SK-N-SH (cell line): ENCODE data around the gene AK3.

Experiments
- CHD2 ChIP-seq: fragments of 150-350 bp; IDR thresholded peaks from 2 replicates; pipeline ENCODE4 v1.6.1; 2018; ENCODE audit warnings: low read length; ENCODE audit not compliant: partially characterized antibody
- CTCF ChIP-seq: fragments of 200-600 bp; sonication (generic); IDR thresholded peaks from 2 replicates; pipeline ENCODE4 v1.6.1; 2017; ENCODE audit warnings: antibody characterized with exemption, mild to moderate bottlenecking, moderate library complexity
- EZH2phosphoT487 ChIP-seq: fragments of 200-600 bp; sonication (generic); IDR thresholded peaks from 2 replicates; pipeline ENCODE4 v1.6.1; 2017; ENCODE audit warnings: low read depth, mixed run types, mild to moderate bottlenecking, antibody characterized with exemption, moderate library complexity, borderline replicate concordance
- FOSL2 ChIP-seq: IDR thresholded peaks from 2 replicates; pipeline ENCODE4 v1.4.0; 2012; ENCODE audit warnings: low read depth, mild to moderate bottlenecking, moderate library complexity, borderline replicate concordance
- MXI1 ChIP-seq: IDR thresholded peaks from 2 replicates; pipeline ENCODE4 v1.6.1; 2012; ENCODE audit warnings: mild to moderate bottlenecking, low read depth, low read length, improper control_type of control experiment
- POLR2AphosphoS5 ChIP-seq: IDR thresholded peaks from 2 replicates; pipeline ENCODE4 v1.6.1; 2012; ENCODE audit warnings: low read depth, low read length
- REST ChIP-seq: IDR thresholded peaks from 2 replicates; pipeline ENCODE4 v1.6.1; 2012; ENCODE audit warnings: mild to moderate bottlenecking, low read depth, low read length, moderate library complexity
- RXRA ChIP-seq: IDR thresholded peaks from 2 replicates; pipeline ENCODE4 v1.4.0; 2012; ENCODE audit warnings: low read depth, mild to moderate bottlenecking, borderline replicate concordance
- TAF1 ChIP-seq: IDR thresholded peaks from 2 replicates; pipeline ENCODE4 v1.6.1; 2012; ENCODE audit warnings: low read depth, mild to moderate bottlenecking, low read length, moderate library complexity, borderline replicate concordance
- TCF12 ChIP-seq: IDR thresholded peaks from 2 replicates; pipeline ENCODE4 v1.4.0; 2012
- ZBTB33 ChIP-seq: IDR thresholded peaks from 2 replicates; pipeline ENCODE4 v1.4.0; 2012; ENCODE audit warnings: low read depth, borderline replicate concordance

GRCh38 chr9:4780651-4781050 lies 39.6 kb upstream of the AK3 start:
- TF ChIP-seq ZBTB33 (no peak), RXRA (no peak), POLR2AphosphoS5 (no peak), CHD2 (no peak), TCF12 (no peak), CTCF (no peak), REST (no peak), FOSL2 (no peak), EZH2phosphoT487 (no peak), MXI1 (no peak), TAF1 (no peak)
